Activated CD8-positive, alpha-beta T cell treated with anti-CD3 and anti-CD28 coated beads, Interleukin-2, amount 10 ng/mL, durations not matched to agents 7 days and 5 days (primary cell): ENCODE data around the gene IL1R2. TPM values are rescaled to one million over a fixed set of nuclear protein-coding genes. Genes with fewer than 3 reads are reported as not detected.
A peak's percentile ranks its signal among the peaks of the same experiment; 100 is the strongest.

Source experiments
- ATAC-seq: fragments of 150-1000 bp; cut with Tn5 transposase; one replicate; pipeline ENCODE4 v1.10.0; 2021; ENCODE audit warnings: moderate library complexity
- CTCF ChIA-PET: fragments of 350-600 bp; sonication (Branson Sonifier 250); formaldehyde crosslinking; loops from one replicate; lab custom pipeline; 2021; ENCODE audit warnings: antibody characterized with exemption; lab: Charles Lee
- POLR2A ChIA-PET: fragments of 350-600 bp; sonication (Branson Sonifier 250); formaldehyde crosslinking; loops from one replicate; lab custom pipeline; 2021; ENCODE audit warnings: antibody characterized with exemption; lab: Charles Lee
- DNase-seq: peaks from one replicate; pipeline ENCODE4 v3.0.0-alpha.2; 2020
- H3K27ac Mint-ChIP-seq: one replicate; pipeline ENCODE4 v1.8.0; 2021; ENCODE audit warnings: mild to moderate bottlenecking, mixed read lengths
- H3K27me3 Mint-ChIP-seq: one replicate; pipeline ENCODE4 v1.8.0; 2021; ENCODE audit warnings: low read depth, mixed read lengths
- H3K36me3 Mint-ChIP-seq: one replicate; pipeline ENCODE4 v1.8.0; 2021; ENCODE audit warnings: low read depth, mixed read lengths
- H3K4me1 Mint-ChIP-seq: one replicate; pipeline ENCODE4 v1.8.0; 2021; ENCODE audit warnings: low read depth, mixed read lengths
- H3K4me3 Mint-ChIP-seq: one replicate; pipeline ENCODE4 v1.8.0; 2021; ENCODE audit warnings: mild to moderate bottlenecking, mixed read lengths
- H3K9me3 Mint-ChIP-seq: one replicate; pipeline ENCODE4 v1.8.0; 2022; ENCODE audit warnings: mixed read lengths; ENCODE audit not compliant: insufficient read depth
- total RNA-seq, 2 experiments: library from RNA; stranded (reverse); gene quantifications; one replicate each; pipeline ENCODE4 v1.2.3, GENCODE V29; 2021

IL1R2 gene
- total RNA-seq, 2 experiments from 2014 or later, result not detected

GRCh38 chr2:102025016-102025501, 33.3 kb downstream of the IL1R2 start:
- peaks cover 4% of the 10 kb centered on the region for H3K4me1 Mint-ChIP-seq

GRCh38 chr2:102025583-102026267, 34.0 kb downstream of the IL1R2 start:
- POLR2A ChIA-PET, result no interaction called here
- Mint-ChIP-seq H3K27ac (no peak overlapping the region), H3K4me1 (peaks cover 4% of the 10 kb centered on the region), H3K9me3 (no peaks in the 10 kb centered on the region), H3K4me3 (no peak overlapping the region), H3K27me3 (peaks cover 4% of the 10 kb centered on the region), H3K36me3 (no peaks in the 10 kb centered on the region)
- CTCF ChIA-PET, result interaction anchor here (1.9 to 4.6 kb wide), 3 partner anchors 20 to 417 kb away, joined by 8 to 47 read pairs (median 14); no protein-coding TSS in a partner anchor
- no peak for DNase-seq
- ATAC-seq, result no peak

More at GRCh38 chr2:102025016-102025501, 33.3 kb downstream of the IL1R2 start:
- peaks cover 8% of the 10 kb centered on the region for H3K27me3 Mint-ChIP-seq
- ATAC-seq (no peak), DNase-seq (no peak)
- ChIA-PET CTCF (interaction anchor here (0.7 to 4.6 kb wide), 5 partner anchors 9 to 418 kb away, joined by 3 to 47 read pairs (median 8); no protein-coding TSS in a partner anchor), POLR2A (no interaction called here)
- H3K27ac Mint-ChIP-seq, result no peak overlapping the region
- no peaks in the 10 kb centered on the region for H3K36me3 Mint-ChIP-seq
- no peak overlapping the region for H3K4me3 Mint-ChIP-seq
- H3K9me3 Mint-ChIP-seq, result no peaks in the 10 kb centered on the region

- Mint-ChIP-seq H3K4me1 (peaks cover 5% of the 10 kb centered on the region), H3K36me3 (no peaks in the 10 kb centered on the region), H3K4me3 (no peak overlapping the region), H3K27ac (no peak overlapping the region), H3K27me3 (peaks cover 4% of the 10 kb centered on the region), H3K9me3 (no peaks in the 10 kb centered on the region)
- DNase-seq (no peak), ATAC-seq (no peak)
- CTCF ChIA-PET, result interaction anchor here (1.0 to 4.6 kb wide), 4 partner anchors 21 to 416 kb away, joined by 3 to 47 read pairs (median 11); partner anchors contain the start of gene IL18R1
- POLR2A ChIA-PET, result no interaction called here
Measured at GRCh38 chr2:102027036-102027980, 35.5 kb downstream of the IL1R2 start.

- H3K4me1 Mint-ChIP-seq, result peaks cover 17% of the 10 kb centered on the region
- H3K27me3 Mint-ChIP-seq, result peaks cover 4% of the 10 kb centered on the region
- POLR2A ChIA-PET, result no interaction called here
- H3K27ac Mint-ChIP-seq, result no peak overlapping the region
- H3K4me3 Mint-ChIP-seq, result no peak overlapping the region
- CTCF ChIA-PET, result interaction anchor here (0.8 to 2.4 kb wide), 3 partner anchors 8 to 212 kb away, joined by 4 to 8 read pairs (median 5); no protein-coding TSS in a partner anchor
- no peak for DNase-seq
- no peaks in the 10 kb centered on the region for H3K9me3 Mint-ChIP-seq
- H3K36me3 Mint-ChIP-seq, result peaks cover 3% of the 10 kb centered on the region
- no peak for ATAC-seq
Measured at GRCh38 chr2:102028470-102028869, 36.7 kb downstream of the IL1R2 start.

GRCh38 chr2:102029405-102029804, 37.6 kb downstream of the IL1R2 start:
- ChIA-PET CTCF (interaction anchor here (0.8 to 1.4 kb wide), 3 partner anchors 9 to 211 kb away, joined by 4 to 7 read pairs (median 5); no protein-coding TSS in a partner anchor), POLR2A (no interaction called here)
- Mint-ChIP-seq H3K4me3 (no peak overlapping the region), H3K27ac (no peak overlapping the region), H3K36me3 (peaks cover 3% of the 10 kb centered on the region), H3K27me3 (peaks cover 4% of the 10 kb centered on the region), H3K4me1 (peaks cover 26% of the 10 kb centered on the region), H3K9me3 (no peaks in the 10 kb centered on the region)
- ATAC-seq (no peak), DNase-seq (no peak)

GRCh38 chr2:102029952-102030351, 38.2 kb downstream of the IL1R2 start:
- ATAC-seq (no peak), DNase-seq (no peak)
- no peak overlapping the region for H3K4me3 Mint-ChIP-seq
- H3K36me3 Mint-ChIP-seq, result peaks cover 3% of the 10 kb centered on the region
- H3K4me1 Mint-ChIP-seq, result peaks cover 32% of the 10 kb centered on the region
- no peaks in the 10 kb centered on the region for H3K9me3 Mint-ChIP-seq
- H3K27me3 Mint-ChIP-seq, result peaks cover 4% of the 10 kb centered on the region
- no peak overlapping the region for H3K27ac Mint-ChIP-seq
- ChIA-PET POLR2A (no interaction called here), CTCF (interaction anchor here (1.2 to 1.3 kb wide), 2 partner anchors 10 to 211 kb away, joined by 7 to 8 read pairs; no protein-coding TSS in a partner anchor)

- H3K4me3 Mint-ChIP-seq, result no peak overlapping the region
- no peaks in the 10 kb centered on the region for H3K9me3 Mint-ChIP-seq
- peaks cover 36% of the 10 kb centered on the region for H3K4me1 Mint-ChIP-seq
- H3K27me3 Mint-ChIP-seq, result peaks cover 4% of the 10 kb centered on the region
- ATAC-seq (no peak), DNase-seq (no peak)
- POLR2A ChIA-PET, result no interaction called here
- H3K27ac Mint-ChIP-seq, result no peak overlapping the region
- CTCF ChIA-PET, result interaction anchor here (1.2 to 1.3 kb wide), 2 partner anchors 11 to 210 kb away, joined by 7 to 8 read pairs; no protein-coding TSS in a partner anchor
- peaks cover 3% of the 10 kb centered on the region for H3K36me3 Mint-ChIP-seq
Measured at GRCh38 chr2:102030502-102030854, 38.7 kb downstream of the IL1R2 start.

- POLR2A ChIA-PET, result no interaction called here
- H3K9me3 Mint-ChIP-seq, result no peaks in the 10 kb centered on the region
- no peak for DNase-seq
- H3K4me1 Mint-ChIP-seq, result peaks cover 36% of the 10 kb centered on the region
- no peak overlapping the region for H3K27ac Mint-ChIP-seq
- H3K4me3 Mint-ChIP-seq, result no peak overlapping the region
- ATAC-seq, result no peak
- peaks cover 4% of the 10 kb centered on the region for H3K27me3 Mint-ChIP-seq
- CTCF ChIA-PET, result interaction anchor here (1.3 to 1.4 kb wide), 2 partner anchors 11 kb away, joined by 7 to 8 read pairs; no protein-coding TSS in a partner anchor
- peaks cover 3% of the 10 kb centered on the region for H3K36me3 Mint-ChIP-seq
Measured at GRCh38 chr2:102030855-102031527, 39.2 kb downstream of the IL1R2 start.

- Mint-ChIP-seq H3K9me3 (no peaks in the 10 kb centered on the region), H3K36me3 (peaks cover 3% of the 10 kb centered on the region), H3K4me1 (peaks cover 36% of the 10 kb centered on the region), H3K27ac (peak overlapping the region; percentile 32), H3K27me3 (peaks cover 2% of the 10 kb centered on the region), H3K4me3 (no peak overlapping the region)
- no peak for DNase-seq
- CTCF ChIA-PET, result interaction anchor here (0.9 to 2.1 kb wide), 6 partner anchors 12 to 215 kb away, joined by 3 to 13 read pairs (median 6); no protein-coding TSS in a partner anchor
- POLR2A ChIA-PET, result no interaction called here
- no peak for ATAC-seq
Measured at GRCh38 chr2:102032368-102033030, 40.7 kb downstream of the IL1R2 start.

GRCh38 chr2:102033031-102033749, 41.4 kb downstream of the IL1R2 start:
- ChIA-PET CTCF (interaction anchor here (0.7 to 2.1 kb wide), 9 partner anchors 9 to 315 kb away, joined by 3 to 13 read pairs (median 4); no protein-coding TSS in a partner anchor), POLR2A (no interaction called here)
- peak overlapping the region; percentile 77 for H3K27ac Mint-ChIP-seq
- ATAC-seq (peak; percentile 63), DNase-seq (peak; percentile 30)
- peaks cover 3% of the 10 kb centered on the region for H3K36me3 Mint-ChIP-seq
- peaks cover 36% of the 10 kb centered on the region for H3K4me1 Mint-ChIP-seq
- peak overlapping the region; percentile 32 for H3K4me3 Mint-ChIP-seq
- H3K9me3 Mint-ChIP-seq, result no peaks in the 10 kb centered on the region
- H3K27me3 Mint-ChIP-seq, result peaks cover 2% of the 10 kb centered on the region
